Fibroblast of the aortic adventitia (primary cell): Measurements from ENCODE around the gene GATAD2A. TPM values are rescaled to one million over a fixed set of nuclear protein-coding genes. Genes with fewer than 3 reads are reported as not detected.

Source experiments
- DNase-seq: peaks from one replicate; pipeline ENCODE4 v3.0.0-alpha.2; 2010; ENCODE audit warnings: low read depth
- H3K4me3 ChIP-seq: 2 replicates; pipeline ENCODE4 v1.5.1; 2011; ENCODE audit warnings: low read depth, mild to moderate bottlenecking, control low read depth, low read length, moderate library complexity
- total RNA-seq: library from RNA; depleted of rRNA; stranded (reverse); fragments of >200 nt; gene quantifications from 2 replicates; pipeline ENCODE4 v1.2.3, GENCODE V29; 2012; ENCODE audit warnings: low replicate concordance
- TF ChIP-seq, protein P1 (sequence below): IDR thresholded peaks from 2 replicates; pipeline ENCODE4 v1.5.1; 2011; ENCODE audit warnings: mild to moderate bottlenecking, low read length, control low read depth, inconsistent platforms; ENCODE audit not compliant: insufficient read depth

GATAD2A gene
- total RNA-seq, 1 donor = 46.4 TPM

DNA sequence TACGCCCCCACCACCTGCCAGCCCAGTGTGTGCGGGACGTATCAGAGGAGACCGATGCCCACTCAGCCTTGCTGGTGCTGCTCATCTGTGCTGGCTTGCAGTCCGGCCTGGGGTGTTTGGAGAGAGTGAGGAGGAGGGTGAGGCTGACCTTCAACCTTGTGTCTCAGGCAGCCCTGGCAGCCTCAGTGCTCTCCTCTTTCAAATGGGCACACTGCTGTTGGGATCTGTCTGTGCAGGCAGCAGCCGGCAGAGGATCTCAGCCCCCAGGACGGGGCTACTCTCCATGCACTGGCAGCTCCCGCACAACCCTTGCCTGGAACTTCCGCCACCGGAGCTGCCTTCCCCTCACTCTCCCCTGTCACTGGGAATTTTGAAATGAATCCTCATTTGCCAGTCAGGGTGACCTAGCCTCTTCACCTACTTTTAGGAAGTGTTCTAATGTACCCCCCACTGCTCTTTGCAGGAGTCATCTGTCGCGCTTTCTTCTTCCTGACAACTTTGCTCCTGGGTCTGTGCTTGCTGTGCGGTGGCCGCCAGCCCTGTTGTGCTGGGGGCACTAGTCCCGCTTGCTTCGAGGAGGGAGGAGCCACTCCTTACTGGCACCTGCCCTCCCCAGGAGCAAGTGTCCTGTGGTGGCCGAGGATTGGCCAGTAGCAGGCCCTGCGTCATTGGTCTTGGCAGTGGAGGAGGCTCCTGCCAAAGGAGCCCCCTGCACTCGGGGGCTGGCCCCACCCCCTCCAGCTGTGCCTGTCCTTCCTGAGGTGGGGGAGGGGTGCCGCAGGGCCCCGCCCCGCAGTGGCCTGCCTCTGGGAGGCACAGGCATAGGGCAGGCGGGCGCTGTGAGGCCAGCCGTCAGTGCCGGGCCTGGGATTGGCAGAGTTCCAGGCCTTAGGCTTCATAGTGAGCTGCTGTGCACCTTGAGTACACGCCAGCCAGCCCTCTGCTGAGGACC lies 56.5 kb downstream of the GATAD2A start:
- TF ChIP-seq, protein P1, sequence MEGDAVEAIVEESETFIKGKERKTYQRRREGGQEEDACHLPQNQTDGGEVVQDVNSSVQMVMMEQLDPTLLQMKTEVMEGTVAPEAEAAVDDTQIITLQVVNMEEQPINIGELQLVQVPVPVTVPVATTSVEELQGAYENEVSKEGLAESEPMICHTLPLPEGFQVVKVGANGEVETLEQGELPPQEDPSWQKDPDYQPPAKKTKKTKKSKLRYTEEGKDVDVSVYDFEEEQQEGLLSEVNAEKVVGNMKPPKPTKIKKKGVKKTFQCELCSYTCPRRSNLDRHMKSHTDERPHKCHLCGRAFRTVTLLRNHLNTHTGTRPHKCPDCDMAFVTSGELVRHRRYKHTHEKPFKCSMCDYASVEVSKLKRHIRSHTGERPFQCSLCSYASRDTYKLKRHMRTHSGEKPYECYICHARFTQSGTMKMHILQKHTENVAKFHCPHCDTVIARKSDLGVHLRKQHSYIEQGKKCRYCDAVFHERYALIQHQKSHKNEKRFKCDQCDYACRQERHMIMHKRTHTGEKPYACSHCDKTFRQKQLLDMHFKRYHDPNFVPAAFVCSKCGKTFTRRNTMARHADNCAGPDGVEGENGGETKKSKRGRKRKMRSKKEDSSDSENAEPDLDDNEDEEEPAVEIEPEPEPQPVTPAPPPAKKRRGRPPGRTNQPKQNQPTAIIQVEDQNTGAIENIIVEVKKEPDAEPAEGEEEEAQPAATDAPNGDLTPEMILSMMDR = no peak
- DNase-seq = peak; percentile 40
- H3K4me3 ChIP-seq = no peak overlapping the region

DNA sequence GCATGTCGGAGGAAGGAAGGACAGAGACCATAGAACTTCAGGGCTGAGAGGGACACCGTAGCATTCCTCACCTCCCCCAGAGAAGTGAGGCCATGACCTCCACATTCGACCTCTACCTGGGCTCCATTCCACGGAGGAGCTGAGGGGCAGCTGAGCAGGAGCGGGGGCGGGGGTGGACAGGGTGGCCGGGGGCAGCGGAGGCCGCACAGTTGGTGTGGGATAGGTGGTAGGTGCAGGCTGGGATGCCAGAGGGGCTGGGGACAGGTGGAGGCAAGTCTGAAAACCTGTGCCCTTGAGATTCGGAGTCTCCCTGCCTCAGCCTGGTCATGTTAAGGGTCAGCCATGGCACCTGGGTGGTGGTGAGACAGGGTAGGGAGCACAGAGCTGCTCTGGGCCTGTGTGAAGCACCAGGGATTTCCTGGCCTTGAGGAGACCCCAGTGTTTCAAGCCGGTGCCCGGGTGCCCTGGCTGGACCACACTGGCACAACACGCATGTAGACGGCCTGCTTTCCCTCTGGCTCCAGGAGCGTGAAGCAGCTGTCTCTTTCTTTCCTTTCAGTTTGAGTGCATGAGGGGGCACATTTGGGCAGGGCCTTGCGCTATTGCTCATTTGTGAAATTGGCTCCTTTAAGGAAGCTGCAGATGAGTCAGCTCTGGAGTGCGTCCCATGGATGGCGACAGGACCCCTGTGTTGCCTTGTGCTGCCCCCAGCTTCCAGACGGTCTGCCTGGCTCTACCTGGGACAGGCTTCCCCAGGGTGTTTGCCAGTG lies 58.1 kb downstream of the GATAD2A start:
- TF ChIP-seq, protein P1 = no peak
- peak overlapping the region; percentile 31 for H3K4me3 ChIP-seq

DNA sequence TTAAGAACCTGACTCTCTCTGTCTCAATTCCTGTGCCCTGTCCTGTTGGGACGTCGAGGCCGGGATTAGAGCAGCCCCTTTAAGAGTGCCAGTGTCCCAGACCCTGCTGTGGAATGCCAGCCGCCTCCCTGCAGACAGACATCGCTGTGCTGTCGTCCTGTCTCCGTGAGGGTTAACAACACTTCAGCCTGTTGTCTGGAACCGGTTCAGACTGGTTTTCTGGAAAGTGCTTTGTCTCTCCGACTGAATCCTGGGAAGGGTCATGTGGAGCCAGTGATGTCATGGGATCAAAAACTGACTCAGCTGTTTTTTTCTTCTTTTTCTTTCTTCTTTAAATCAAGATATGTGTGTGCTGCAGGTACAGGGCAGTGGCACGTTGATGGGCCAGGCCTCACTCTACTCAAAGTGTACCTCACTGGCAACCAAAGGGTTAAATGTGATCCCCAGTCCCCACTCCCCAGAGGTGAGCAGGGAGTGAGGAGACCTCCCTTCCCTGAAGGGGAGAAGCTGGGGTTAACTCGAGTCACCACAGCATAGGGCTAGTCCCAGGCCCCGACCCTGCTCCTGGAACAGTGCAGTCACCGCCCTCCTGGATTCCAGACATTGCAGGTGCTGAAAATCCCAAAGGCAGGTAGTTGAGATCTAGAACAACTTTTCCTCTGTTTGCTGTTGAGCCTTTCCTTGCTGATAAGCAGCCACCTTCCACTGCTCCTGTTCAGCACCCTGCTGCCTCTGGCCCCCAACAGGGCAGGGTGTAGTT lies 59.0 kb downstream of the GATAD2A start:
- DNase-seq = peak; percentile 76
- TF ChIP-seq, protein P1 = no peak
- no peak overlapping the region for H3K4me3 ChIP-seq

More for the DNA sequence above, 58.1 kb downstream of the GATAD2A start:
- DNase-seq = peak; percentile 79

DNA sequence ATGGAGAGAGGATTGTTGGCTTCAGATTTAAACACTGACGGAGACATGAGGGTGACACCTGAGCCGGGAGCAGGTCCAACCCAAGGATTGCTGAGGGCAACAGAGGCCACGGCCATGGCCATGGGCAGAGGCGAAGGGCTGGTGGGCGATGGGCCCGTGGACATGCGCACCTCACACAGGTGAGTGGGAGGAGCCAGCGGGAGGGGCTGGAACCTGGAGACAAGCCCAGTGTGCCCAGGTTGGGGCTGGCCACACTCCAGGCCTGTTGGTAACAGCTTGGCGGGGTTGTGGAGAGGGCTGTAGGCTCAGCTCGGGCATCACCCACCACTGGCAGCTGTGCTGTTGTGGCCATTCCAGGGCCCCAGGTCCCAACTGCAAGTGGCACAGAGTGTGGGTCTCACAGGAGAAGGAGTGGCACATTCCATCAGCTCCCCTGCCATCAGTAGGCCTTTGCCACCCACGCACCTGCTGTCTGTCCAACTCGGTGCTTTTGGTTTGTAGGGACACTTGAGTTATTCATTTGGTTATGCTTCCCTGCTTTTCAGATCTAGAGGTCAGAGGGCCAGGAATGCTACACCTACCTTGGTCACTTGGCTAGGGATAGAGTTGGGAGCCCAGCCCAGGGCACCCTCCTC lies 60.1 kb downstream of the GATAD2A start:
- no peak for DNase-seq
- TF ChIP-seq, protein P1 = no peak
- H3K4me3 ChIP-seq = no peak overlapping the region

DNA sequence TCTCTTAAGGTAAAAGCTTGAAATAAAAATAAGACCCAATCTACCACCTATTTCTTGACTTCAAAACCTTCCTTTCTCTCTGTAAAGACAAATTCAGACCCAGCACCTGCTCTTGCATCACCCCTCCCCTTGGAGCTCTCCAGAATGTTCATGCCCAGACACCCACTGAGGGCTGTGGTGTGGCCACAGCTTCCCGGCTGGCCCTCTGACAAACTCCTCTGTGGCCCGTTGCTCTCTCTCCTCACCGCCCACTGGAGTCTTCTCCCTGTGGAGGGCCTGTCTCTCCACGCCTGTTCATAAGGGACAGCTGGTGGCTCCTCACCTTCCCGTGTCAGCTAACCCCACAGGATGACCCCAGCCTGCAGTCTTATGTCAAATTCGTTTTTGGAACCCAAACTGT lies 60.7 kb downstream of the GATAD2A start:
- TF ChIP-seq, protein P1 = no peak
- DNase-seq = no peak

DNA sequence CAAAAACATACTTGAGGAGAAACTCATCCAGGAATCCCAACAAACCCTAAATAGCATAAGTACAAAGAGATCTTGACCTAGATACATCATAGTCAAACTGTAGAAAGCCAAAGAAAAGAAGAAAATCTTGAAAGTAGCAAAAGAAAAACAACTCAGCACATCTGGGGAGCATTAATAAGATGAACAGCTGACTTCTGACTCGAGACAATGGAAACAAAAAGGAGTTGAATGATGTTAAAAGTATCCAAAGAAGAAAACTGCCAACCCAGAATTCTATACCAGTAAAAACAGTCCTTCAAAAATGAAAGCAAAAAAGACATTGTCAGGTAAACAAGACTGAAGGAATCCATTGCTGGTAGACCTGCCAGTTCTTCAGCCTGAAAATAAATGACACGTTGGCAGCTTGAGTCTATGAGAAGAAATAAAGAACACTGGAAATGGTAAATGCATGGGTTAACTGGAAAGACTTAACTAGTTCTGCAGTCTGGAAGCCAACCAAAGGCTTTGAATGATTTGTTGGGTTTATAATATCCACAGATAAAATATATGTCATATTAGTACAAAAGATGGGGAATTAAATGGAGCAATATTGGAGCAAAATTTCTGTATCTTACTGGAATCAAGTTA lies 63.1 kb downstream of the GATAD2A start:
- H3K4me3 ChIP-seq = no peak overlapping the region
- DNase-seq = peak; percentile 38
- TF ChIP-seq, protein P1 = no peak

More for the DNA sequence above, 60.7 kb downstream of the GATAD2A start:
- no peak overlapping the region for H3K4me3 ChIP-seq
